K562 (cell line): ENCODE data around the gene SH3BP2. TPM values are rescaled to one million over a fixed set of nuclear protein-coding genes. Genes with fewer than 3 reads are reported as not detected.

Experiments used
- ATF6 ChIP-seq: sonication (generic); formaldehyde crosslinking; IDR thresholded peaks from 2 replicates; pipeline ENCODE4 v1.4.0; 2020; ENCODE audit warnings: mild to moderate bottlenecking, missing genetic modification reagents
- BCOR ChIP-seq: fragments of 450-650 bp; IDR thresholded peaks from 2 replicates; pipeline ENCODE4 v1.6.1; 2016
- BRCA1 ChIP-seq, 2 experiments: fragments of 450-650 bp in 1 of 2; sonication (generic) in 1 of 2; formaldehyde crosslinking in 1 of 2; IDR thresholded peaks; 2 replicates each; pipeline versions ENCODE4 v1.5.0 to v1.6.1; 2017 to 2020; ENCODE audit warnings: mild to moderate bottlenecking in 1 of 2, missing genetic modification reagents in 1 of 2
- CBFA2T3 ChIP-seq: fragments of 450-650 bp; IDR thresholded peaks from 2 replicates; pipeline ENCODE4 v1.6.1; 2017
- CEBPG ChIP-seq, 3 experiments: fragments of 200-800 bp in 1 of 3; sonication (Bioruptor generic) in 1 of 3; sonication (generic) in 1 of 3; formaldehyde crosslinking in 1 of 3; IDR thresholded peaks in 2 of 3; conservative IDR thresholded peaks in 1 of 3; 2 replicates each; pipeline versions ENCODE4 v1.6.1 to v1.8.0; 2016 to 2022; ENCODE audit warnings: missing compliant biosample characterization in 2 of 3, missing genetic modification characterization in 2 of 3, mild to moderate bottlenecking in 1 of 3, missing genetic modification reagents in 1 of 3
- CREM ChIP-seq: IDR thresholded peaks from 2 replicates; pipeline ENCODE4 v1.6.1; 2014; ENCODE audit warnings: antibody characterized with exemption, low read depth
- E2F4 ChIP-seq: sonication (generic); formaldehyde crosslinking; IDR thresholded peaks from 2 replicates; pipeline ENCODE4 v1.8.0; 2022; ENCODE audit warnings: mild to moderate bottlenecking, low read depth, missing genetic modification reagents
- ETS2 ChIP-seq: IDR thresholded peaks from 2 replicates; pipeline ENCODE4 v1.6.1; 2016; ENCODE audit warnings: borderline replicate concordance, missing genetic modification characterization, mild to moderate bottlenecking, moderate library complexity, missing compliant biosample characterization; ENCODE audit not compliant: poor library complexity, severe bottlenecking
- EWSR1 ChIP-seq: fragments of 450-650 bp; IDR thresholded peaks from 2 replicates; pipeline ENCODE4 v1.6.1; 2018; ENCODE audit warnings: borderline replicate concordance, mild to moderate bottlenecking, low read depth, moderate library complexity; ENCODE audit not compliant: partially characterized antibody
- GATA2 ChIP-seq: sonication (generic); formaldehyde crosslinking; IDR thresholded peaks from 2 replicates; pipeline ENCODE4 v1.4.0; 2020; ENCODE audit warnings: mild to moderate bottlenecking, missing genetic modification reagents
- GMEB1 ChIP-seq: fragments of 250-450 bp; sonication (Bioruptor Pico); IDR thresholded peaks from 2 replicates; pipeline ENCODE4 v1.4.0; 2020; ENCODE audit warnings: mild to moderate bottlenecking
- IRF2 ChIP-seq: sonication (generic); formaldehyde crosslinking; IDR thresholded peaks from 2 replicates; pipeline ENCODE4 v1.8.1; 2022; ENCODE audit warnings: mild to moderate bottlenecking, missing genetic modification reagents
- MNT ChIP-seq, 2 experiments: fragments of 450-650 bp; conservative IDR thresholded peaks; 2 replicates each; pipeline ENCODE4 v1.6.1; 2017; ENCODE audit warnings: mild to moderate bottlenecking in 2 of 2, moderate library complexity in 2 of 2
- NFXL1 ChIP-seq: fragments of 450-650 bp; formaldehyde crosslinking; IDR thresholded peaks from 2 replicates; pipeline ENCODE4 v1.4.0; 2021; ENCODE audit warnings: mild to moderate bottlenecking
- NONO ChIP-seq, 2 experiments: fragments of 200-400 bp in 1 of 2; fragments of 450-650 bp in 1 of 2; formaldehyde crosslinking in 1 of 2; IDR thresholded peaks; 2 replicates each; pipeline ENCODE4 v1.6.1; 2017; ENCODE audit warnings: low read depth in 2 of 2, mild to moderate bottlenecking in 2 of 2, moderate library complexity in 2 of 2, low read length in 1 of 2
- POLR3A ChIP-seq: IDR thresholded peaks from 2 replicates; pipeline ENCODE4 v1.6.1; 2011; ENCODE audit warnings: borderline replicate concordance, mild to moderate bottlenecking, moderate library complexity; ENCODE audit not compliant: insufficient read length, insufficient read depth; ENCODE audit errors: extremely low read depth
- RBBP5 ChIP-seq: fragments of 200-600 bp; sonication (generic); IDR thresholded peaks from 2 replicates; pipeline ENCODE4 v1.6.1; 2012; ENCODE audit warnings: borderline replicate concordance, mild to moderate bottlenecking, low read length, control low read depth, inconsistent platforms; ENCODE audit not compliant: insufficient read depth, poor library complexity, severe bottlenecking
- TCF3 ChIP-seq: sonication (generic); formaldehyde crosslinking; IDR thresholded peaks from 2 replicates; pipeline ENCODE4 v1.4.0; 2020; ENCODE audit warnings: mild to moderate bottlenecking, missing genetic modification reagents
- ZNF146 ChIP-seq: IDR thresholded peaks from one replicate; pipeline ENCODE4 v1.6.1; 2018; ENCODE audit warnings: missing compliant biosample characterization; ENCODE audit not compliant: unreplicated experiment
- polyA plus RNA-seq, 8 experiments: library from polyadenylated mRNA; depleted of rRNA in 4 of 8; stranded (reverse) in 5 of 8; unstranded in 3 of 8; fragments of >200 nt; fragmentation: Nextera tagmentation in 2 of 8; fragmentation: Illumina TruSeq in 1 of 8; extraction: Ambion mirVana in 2 of 8; extraction: Trizol in 1 of 8; gene quantifications; 2 replicates each; pipeline versions ENCODE4 v1.2.1 to v1.2.3, GENCODE V29; 2011 to 2014; ENCODE audit warnings: inconsistent platforms in 1 of 8, missing spikeins in 1 of 8
- total RNA-seq, 7 experiments: library from RNA; depleted of rRNA in 6 of 7; stranded (reverse); fragments of >200 nt in 6 of 7; fragmentation: Illumina TruSeq in 2 of 7; extraction: Trizol in 2 of 7; gene quantifications; 2 replicates each; pipeline versions ENCODE4 v1.2.1 to v1.2.3, GENCODE V29; 2011 to 2021; ENCODE audit warnings: low replicate concordance in 1 of 7

The SH3BP2 gene
- total and polyA plus RNA-seq, 9 of the 15 experiments (the other 6 are each of a cell fraction or from before 2014, with no cell fraction given) = 0.34 to 16.0 (median 5.1) TPM

GRCh38 chr4:2803624-2804448, 11.0 kb downstream of the SH3BP2 start (continued):
- TF ChIP-seq E2F4 (CRISPR knock-in tag) (no peak), TCF3 (CRISPR knock-in tag) (peak; percentile 57; the same call in 1 of the 2 replicates), CREM (peak; percentile 62; the same call in 1 of the 2 replicates), RBBP5 (no peak), GATA2 (CRISPR knock-in tag) (0 out of 2 replicates have a peak, but pooled peaks have one; percentile 22), POLR3A (no peak), BRCA1 (IDR thresholded peaks at IDR 0.05) (no peak), BRCA1 (CRISPR knock-in tag; IDR thresholded peaks at IDR 0.05) (no peak), ATF6 (CRISPR knock-in tag) (no peak), IRF2 (no peak), CEBPG (CRISPR knock-in tag; IDR thresholded peaks at IDR 0.05) (no peak; the same call in 1 of the 2 replicates), CEBPG (tag; conservative IDR thresholded peaks at IDR 0.05 in 1 of 2, IDR thresholded peaks at IDR 0.05 in 1 of 2) (peak in 1 of 2 experiments; percentile 45; a peak in 1 of 4 replicates), ZNF146 (CRISPR knock-in tag) (no peak), ETS2 (tag) (no peak), BCOR (peak; percentile 87), NONO (IDR thresholded peaks at IDR 0.05; ENCODE audit: low read depth in 2 of 2, low read length in 1 of 2) (no peak), CBFA2T3 (peak; percentile 71), NFXL1 (CRISPR knock-in tag) (no peak), MNT (conservative IDR thresholded peaks at IDR 0.05) (peak in 1 of 2 experiments; percentile 52; a peak in 2 of 4 replicates), EWSR1 (no peak), GMEB1 (no peak)
